Skeletal muscle tissue (tissue), 4 donors: Measurements from ENCODE around the gene ASAP2. TPM values are rescaled to one million over a fixed set of nuclear protein-coding genes. Genes with fewer than 3 reads are reported as not detected.

Experiments
- H3K27ac ChIP-seq: one replicate; pipeline ENCODE4 v1.7.0; 2013; ENCODE audit warnings: mild to moderate bottlenecking, low read depth, low read length, inconsistent platforms
- H3K27me3 ChIP-seq, 3 donors: one replicate each; pipeline ENCODE4 v1.7.0; 2013; ENCODE audit warnings: low read length in 3 of 3; ENCODE audit not compliant: control insufficient read depth in 3 of 3, insufficient read depth in 3 of 3
- H3K36me3 ChIP-seq, 3 donors: one replicate each; pipeline ENCODE4 v1.7.0; 2013; ENCODE audit warnings: low read length in 3 of 3; ENCODE audit not compliant: control insufficient read depth in 3 of 3, insufficient read depth in 3 of 3
- H3K4me1 ChIP-seq, 3 donors: one replicate each; pipeline ENCODE4 v1.7.0; 2013; ENCODE audit warnings: low read length in 3 of 3, mild to moderate bottlenecking in 3 of 3; ENCODE audit not compliant: control insufficient read depth in 3 of 3, insufficient read depth in 3 of 3
- H3K4me3 ChIP-seq, 3 donors: one replicate each; pipeline ENCODE4 v1.7.0; 2013; ENCODE audit warnings: low read length in 3 of 3
- H3K9ac ChIP-seq, 3 donors: one replicate each; pipeline ENCODE4 v1.7.0; 2013; ENCODE audit warnings: low read length in 3 of 3, mild to moderate bottlenecking in 3 of 3, moderate library complexity in 2 of 3, low read depth in 1 of 3
- H3K9me3 ChIP-seq, 3 donors: one replicate each; pipeline ENCODE4 v1.7.0; 2013; ENCODE audit warnings: low read length in 3 of 3; ENCODE audit not compliant: control insufficient read depth in 3 of 3
- total RNA-seq: library from RNA; depleted of rRNA; stranded (reverse); fragments of >200 nt; gene quantifications from one replicate; pipeline ENCODE4 v1.2.3, GENCODE V29; 2014
- donor health status: Osteomylitis.

Gene ASAP2
- total RNA-seq, 1 donor from 2014 or later = 17.7 TPM

DNA sequence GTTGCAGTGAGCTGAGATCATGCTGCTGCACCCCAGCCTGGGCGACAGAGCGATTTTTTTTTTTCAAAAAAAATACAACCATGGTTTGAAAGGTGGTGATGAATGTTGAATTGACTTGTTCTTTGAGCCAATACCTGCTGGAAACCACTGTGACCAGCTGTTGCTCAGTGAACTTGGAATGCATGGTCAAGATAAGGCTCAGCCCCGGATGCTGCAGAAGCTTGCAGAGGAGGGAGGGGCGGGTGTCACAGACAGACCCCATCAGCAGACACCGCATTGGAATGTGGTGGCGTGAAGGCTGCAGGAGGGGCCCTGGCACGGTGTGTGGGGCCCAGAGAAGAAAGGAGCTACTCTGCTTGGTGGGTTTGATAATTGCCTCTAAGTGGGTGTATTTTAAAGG is 125.1 kb downstream of the ASAP2 start:
- H3K27me3 ChIP-seq = no peaks in the 10 kb centered on the region
- H3K4me3 ChIP-seq = no peak overlapping the region
- peaks cover 0 to 10% (median 3%) of the 10 kb centered on the region in 3 donors for H3K36me3 ChIP-seq
- H3K4me1 ChIP-seq = peaks cover 6 to 11% (median 8%) of the 10 kb centered on the region in 3 donors
- H3K27ac ChIP-seq = no peak overlapping the region
- no peaks in the 10 kb centered on the region for H3K9me3 ChIP-seq
- H3K9ac ChIP-seq = no peak overlapping the region

GRCh38 chr2:9332136-9332852 is 125.7 kb downstream of the ASAP2 start:
- Histone ChIP-seq H3K4me1 (peaks cover 7 to 13% (median 8%) of the 10 kb centered on the region in 3 donors), H3K9me3 (no peaks in the 10 kb centered on the region), H3K27me3 (no peaks in the 10 kb centered on the region), H3K36me3 (peaks cover 0 to 10% (median 3%) of the 10 kb centered on the region in 3 donors), H3K4me3 (no peak overlapping the region), H3K9ac (no peak overlapping the region), H3K27ac (no peak overlapping the region)

GRCh38 chr2:9332853-9333245 is 126.2 kb downstream of the ASAP2 start:
- H3K4me1 ChIP-seq = peaks cover 7 to 13% (median 8%) of the 10 kb centered on the region in 3 donors
- no peaks in the 10 kb centered on the region for H3K27me3 ChIP-seq
- H3K36me3 ChIP-seq = peaks cover 0 to 10% (median 3%) of the 10 kb centered on the region in 3 donors
- H3K9ac ChIP-seq = no peak overlapping the region
- H3K9me3 ChIP-seq = no peaks in the 10 kb centered on the region
- no peak overlapping the region for H3K4me3 ChIP-seq
- no peak overlapping the region for H3K27ac ChIP-seq

DNA sequence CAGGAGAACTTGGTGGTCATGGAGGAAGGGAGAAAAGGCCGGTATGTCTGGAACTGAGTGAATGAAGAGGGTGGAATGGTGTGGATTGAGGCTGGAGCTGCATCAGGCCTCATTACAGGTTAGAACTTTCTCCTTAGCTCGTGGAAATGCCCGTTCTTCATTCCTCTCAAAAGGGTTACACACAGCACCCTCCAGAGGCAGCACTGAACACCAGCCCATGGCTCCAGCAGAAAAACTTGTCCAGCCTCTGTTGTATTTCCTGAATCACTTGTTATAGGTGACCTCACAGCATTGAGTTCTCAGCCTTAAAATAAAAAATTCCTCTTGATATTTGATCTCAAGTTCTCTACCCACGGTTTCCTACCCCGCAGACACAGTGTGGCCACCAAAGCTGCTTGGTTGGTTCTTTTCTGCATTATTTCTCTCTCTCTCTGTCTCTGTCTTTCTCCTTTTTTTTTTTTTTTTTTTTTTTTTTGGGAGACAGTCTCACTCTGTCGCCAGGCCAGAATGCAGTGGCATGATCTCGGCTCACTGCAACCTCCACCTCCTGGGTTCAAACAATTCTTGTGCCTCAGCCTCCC is 127.1 kb downstream of the ASAP2 start:
- no peaks in the 10 kb centered on the region for H3K9me3 ChIP-seq
- H3K36me3 ChIP-seq = peaks cover 0 to 8% (median 3%) of the 10 kb centered on the region in 3 donors
- H3K9ac ChIP-seq = no peak overlapping the region
- H3K27ac ChIP-seq = no peak overlapping the region
- H3K4me3 ChIP-seq = no peak overlapping the region
- peaks cover 7 to 13% (median 8%) of the 10 kb centered on the region in 3 donors for H3K4me1 ChIP-seq
- H3K27me3 ChIP-seq = no peaks in the 10 kb centered on the region

GRCh38 chr2:9334761-9335160 is 128.1 kb downstream of the ASAP2 start:
- H3K4me3 ChIP-seq = no peak overlapping the region
- no peaks in the 10 kb centered on the region for H3K9me3 ChIP-seq
- no peak overlapping the region for H3K27ac ChIP-seq
- H3K9ac ChIP-seq = no peak overlapping the region
- peaks cover 6 to 9% (median 7%) of the 10 kb centered on the region in 3 donors for H3K4me1 ChIP-seq
- H3K27me3 ChIP-seq = no peaks in the 10 kb centered on the region
- peaks cover 0 to 4% (median 3%) of the 10 kb centered on the region in 3 donors for H3K36me3 ChIP-seq

- Histone ChIP-seq H3K27ac (no peak overlapping the region), H3K4me3 (no peak overlapping the region), H3K27me3 (no peaks in the 10 kb centered on the region), H3K36me3 (peaks cover 0 to 4% (median 3%) of the 10 kb centered on the region in 3 donors), H3K9me3 (no peaks in the 10 kb centered on the region), H3K4me1 (peaks cover 6 to 8% (median 7%) of the 10 kb centered on the region in 3 donors), H3K9ac (no peak overlapping the region)
These were observed 128.8 kb downstream of the ASAP2 start for GRCh38 chr2:9335322-9335832.

DNA sequence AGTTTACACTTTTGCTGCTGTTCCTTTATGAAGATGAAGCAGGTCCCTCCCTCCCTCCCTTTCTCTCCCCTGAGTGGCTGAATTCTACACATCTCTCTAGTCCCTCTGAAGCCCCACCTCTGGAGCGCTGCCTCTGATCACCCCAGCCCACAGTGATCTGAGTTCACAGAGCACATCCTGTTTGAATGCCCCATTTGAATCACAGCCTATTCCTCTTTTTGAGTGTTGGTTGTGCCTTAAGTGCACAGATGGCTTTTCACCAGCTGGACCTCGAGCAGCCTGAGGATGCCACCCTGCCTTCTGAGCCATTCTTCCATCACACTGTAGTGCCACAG is 129.6 kb downstream of the ASAP2 start:
- peaks cover 6 to 8% (median 7%) of the 10 kb centered on the region in 3 donors for H3K4me1 ChIP-seq
- no peaks in the 10 kb centered on the region for H3K9me3 ChIP-seq
- H3K27ac ChIP-seq = no peak overlapping the region
- H3K27me3 ChIP-seq = no peaks in the 10 kb centered on the region
- H3K9ac ChIP-seq = no peak overlapping the region
- H3K36me3 ChIP-seq = peaks cover 0 to 4% (median 3%) of the 10 kb centered on the region in 3 donors
- no peak overlapping the region for H3K4me3 ChIP-seq

- H3K36me3 ChIP-seq = peaks cover 0 to 4% (median 3%) of the 10 kb centered on the region in 3 donors
- H3K9me3 ChIP-seq = no peaks in the 10 kb centered on the region
- H3K4me3 ChIP-seq = no peak overlapping the region
- H3K9ac ChIP-seq = no peak overlapping the region
- H3K4me1 ChIP-seq = peaks cover 6 to 8% (median 7%) of the 10 kb centered on the region in 3 donors
- H3K27ac ChIP-seq = no peak overlapping the region
- H3K27me3 ChIP-seq = no peaks in the 10 kb centered on the region
These were observed 130.1 kb downstream of the ASAP2 start for GRCh38 chr2:9336576-9337314.

- Histone ChIP-seq H3K27ac (no peak overlapping the region), H3K9me3 (no peaks in the 10 kb centered on the region), H3K36me3 (peaks cover 0 to 8% (median 7%) of the 10 kb centered on the region in 3 donors), H3K27me3 (no peaks in the 10 kb centered on the region), H3K4me1 (peaks cover 6 to 8% (median 7%) of the 10 kb centered on the region in 3 donors), H3K4me3 (no peak overlapping the region), H3K9ac (no peak overlapping the region)
These were observed 131.3 kb downstream of the ASAP2 start for GRCh38 chr2:9337901-9338300.
